Loucy (cell line): ENCODE data around the gene TBL1X.

Experiments used
- H2AFZ ChIP-seq: fragments of 200-600 bp; sonication (generic); 2 replicates; pipeline ENCODE4 v1.6.0; 2016; ENCODE audit warnings: antibody characterized with exemption, mild to moderate bottlenecking, low read length, moderate library complexity
- H3F3A ChIP-seq: fragments of 200-600 bp; 2 replicates; pipeline ENCODE4 v1.6.0; 2016; ENCODE audit warnings: antibody characterized with exemption, low read depth, mild to moderate bottlenecking
- H3K27me3 ChIP-seq: fragments of 200-600 bp; sonication (generic); 2 replicates; pipeline ENCODE4 v1.6.1; 2014; ENCODE audit warnings: low read length, mild to moderate bottlenecking; ENCODE audit not compliant: insufficient read depth, poor library complexity, severe bottlenecking
- H3K36me3 ChIP-seq: fragments of 200-600 bp; sonication (generic); 2 replicates; pipeline ENCODE4 v1.6.1; 2016; ENCODE audit warnings: low read length; ENCODE audit not compliant: insufficient read depth
- H3K4me1 ChIP-seq: fragments of 200-600 bp; sonication (generic); 2 replicates; pipeline ENCODE4 v1.5.1; 2014; ENCODE audit warnings: low read length, mild to moderate bottlenecking; ENCODE audit not compliant: insufficient read depth, poor library complexity, severe bottlenecking
- H3K4me2 ChIP-seq: fragments of 200-600 bp; sonication (generic); 2 replicates; pipeline ENCODE4 v1.6.0; 2014; ENCODE audit warnings: antibody characterized with exemption, low read length, low read depth, mild to moderate bottlenecking; ENCODE audit not compliant: poor library complexity, severe bottlenecking
- H3K4me3 ChIP-seq: fragments of 200-600 bp; sonication (generic); 2 replicates; pipeline ENCODE4 v1.5.1; 2014; ENCODE audit warnings: low read length, mild to moderate bottlenecking, mixed read lengths; ENCODE audit not compliant: poor library complexity, severe bottlenecking
- H3K79me2 ChIP-seq: fragments of 200-600 bp; sonication (generic); 2 replicates; pipeline ENCODE4 v1.6.1; 2014; ENCODE audit warnings: low read length; ENCODE audit not compliant: insufficient read depth
- H3K9ac ChIP-seq: fragments of 200-600 bp; sonication (generic); 2 replicates; pipeline ENCODE4 v1.6.0; 2014; ENCODE audit warnings: mild to moderate bottlenecking, low read depth, low read length, moderate library complexity; ENCODE audit not compliant: poor library complexity, severe bottlenecking
- H3K9me2 ChIP-seq: fragments of 200-600 bp; sonication (generic); replicated peaks from 2 replicates; pipeline ENCODE4 v1.6.1; 2016; ENCODE audit warnings: low read depth, low read length, mixed read lengths
- H3K9me3 ChIP-seq: fragments of 200-600 bp; sonication (generic); 2 replicates; pipeline ENCODE4 v1.6.1; 2014; ENCODE audit warnings: mild to moderate bottlenecking, antibody characterized with exemption, low read length, low read depth; ENCODE audit not compliant: insufficient read depth
- H4K20me1 ChIP-seq: fragments of 200-600 bp; sonication (generic); 2 replicates; pipeline ENCODE4 v1.6.0; 2014; ENCODE audit warnings: antibody characterized with exemption, low read length, mild to moderate bottlenecking; ENCODE audit not compliant: insufficient read depth, poor library complexity, severe bottlenecking
- CTCF ChIP-seq: fragments of 200-600 bp; sonication (generic); conservative IDR thresholded peaks from 2 replicates; pipeline ENCODE4 v1.5.1; 2014; ENCODE audit warnings: mild to moderate bottlenecking, antibody characterized with exemption, low read length
- EZH2phosphoT487 ChIP-seq: fragments of 200-600 bp; IDR thresholded peaks from 2 replicates; pipeline ENCODE4 v1.6.1; 2018; ENCODE audit warnings: antibody characterized with exemption, mild to moderate bottlenecking, moderate library complexity, borderline replicate concordance

The TBL1X gene

GRCh38 chrX:9671998-9672397 lies 207.1 kb downstream of the TBL1X start:
- H3K4me3 ChIP-seq = no peak overlapping the region
- no peaks in the 10 kb centered on the region for H3K27me3 ChIP-seq
- no peak overlapping the region for H3K4me2 ChIP-seq
- no peaks in the 10 kb centered on the region for H3K36me3 ChIP-seq
- no peaks in the 10 kb centered on the region for H3K9me2 ChIP-seq
- H3K4me1 ChIP-seq = no peaks in the 10 kb centered on the region
- no peaks in the 10 kb centered on the region for H3F3A ChIP-seq
- H3K9ac ChIP-seq = no peak overlapping the region
- H2AFZ ChIP-seq = no peak overlapping the region
- no peaks in the 10 kb centered on the region for H4K20me1 ChIP-seq
- TF ChIP-seq CTCF (no peak), EZH2phosphoT487 (no peak)
- no peaks in the 10 kb centered on the region for H3K9me3 ChIP-seq
- no peaks in the 10 kb centered on the region for H3K79me2 ChIP-seq

GRCh38 chrX:9676306-9676705 lies 211.4 kb downstream of the TBL1X start:
- no peak overlapping the region for H3K9ac ChIP-seq
- no peaks in the 10 kb centered on the region for H3F3A ChIP-seq
- H2AFZ ChIP-seq = no peak overlapping the region
- H3K4me2 ChIP-seq = no peak overlapping the region
- H3K9me2 ChIP-seq = no peaks in the 10 kb centered on the region
- no peaks in the 10 kb centered on the region for H3K36me3 ChIP-seq
- H3K27me3 ChIP-seq = no peaks in the 10 kb centered on the region
- no peak for TF ChIP-seq CTCF
- TF ChIP-seq EZH2phosphoT487 = no peak
- no peak overlapping the region for H3K4me3 ChIP-seq
- H3K4me1 ChIP-seq = no peaks in the 10 kb centered on the region
- no peaks in the 10 kb centered on the region for H3K79me2 ChIP-seq
- H4K20me1 ChIP-seq = no peaks in the 10 kb centered on the region
- H3K9me3 ChIP-seq = no peaks in the 10 kb centered on the region

GRCh38 chrX:9676738-9677097 lies 211.9 kb downstream of the TBL1X start:
- H3K9ac ChIP-seq = no peak overlapping the region
- no peaks in the 10 kb centered on the region for H3K36me3 ChIP-seq
- H3F3A ChIP-seq = no peaks in the 10 kb centered on the region
- H3K9me2 ChIP-seq = no peaks in the 10 kb centered on the region
- no peak for TF ChIP-seq CTCF
- TF ChIP-seq EZH2phosphoT487 = no peak
- no peaks in the 10 kb centered on the region for H3K9me3 ChIP-seq
- H3K79me2 ChIP-seq = no peaks in the 10 kb centered on the region
- no peak overlapping the region for H3K4me3 ChIP-seq
- no peaks in the 10 kb centered on the region for H3K4me1 ChIP-seq
- no peak overlapping the region for H2AFZ ChIP-seq
- no peak overlapping the region for H3K4me2 ChIP-seq
- no peaks in the 10 kb centered on the region for H4K20me1 ChIP-seq
- H3K27me3 ChIP-seq = no peaks in the 10 kb centered on the region
